Globus pallidus (tissue), 1 donor: Measurements from ENCODE around the gene PCGF6.

Experiments used
- DNase-seq: peaks from one replicate; pipeline ENCODE4 v3.0.0-alpha.2; 2015; ENCODE audit warnings: low spot score

Gene PCGF6

DNA sequence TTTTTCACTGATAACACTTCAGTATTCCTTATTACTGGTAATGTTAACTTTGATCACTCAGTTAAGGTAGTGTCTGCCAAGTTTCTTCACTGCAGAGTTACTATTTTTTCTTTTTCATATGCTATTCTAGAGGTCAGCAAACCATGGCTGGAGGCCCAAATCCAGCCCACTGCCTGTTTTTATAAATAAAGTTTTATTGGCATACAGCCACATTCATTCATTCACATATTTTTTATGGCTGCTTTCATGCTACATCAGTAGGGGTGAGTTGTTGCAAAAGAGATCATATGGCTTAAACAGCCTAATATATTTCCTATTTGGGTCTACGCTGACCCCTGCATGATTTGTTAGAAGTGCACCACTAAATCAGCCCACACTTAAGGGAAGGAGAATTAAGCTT, 94.3 kb downstream of the PCGF6 start:
- no peak for DNase-seq

DNA sequence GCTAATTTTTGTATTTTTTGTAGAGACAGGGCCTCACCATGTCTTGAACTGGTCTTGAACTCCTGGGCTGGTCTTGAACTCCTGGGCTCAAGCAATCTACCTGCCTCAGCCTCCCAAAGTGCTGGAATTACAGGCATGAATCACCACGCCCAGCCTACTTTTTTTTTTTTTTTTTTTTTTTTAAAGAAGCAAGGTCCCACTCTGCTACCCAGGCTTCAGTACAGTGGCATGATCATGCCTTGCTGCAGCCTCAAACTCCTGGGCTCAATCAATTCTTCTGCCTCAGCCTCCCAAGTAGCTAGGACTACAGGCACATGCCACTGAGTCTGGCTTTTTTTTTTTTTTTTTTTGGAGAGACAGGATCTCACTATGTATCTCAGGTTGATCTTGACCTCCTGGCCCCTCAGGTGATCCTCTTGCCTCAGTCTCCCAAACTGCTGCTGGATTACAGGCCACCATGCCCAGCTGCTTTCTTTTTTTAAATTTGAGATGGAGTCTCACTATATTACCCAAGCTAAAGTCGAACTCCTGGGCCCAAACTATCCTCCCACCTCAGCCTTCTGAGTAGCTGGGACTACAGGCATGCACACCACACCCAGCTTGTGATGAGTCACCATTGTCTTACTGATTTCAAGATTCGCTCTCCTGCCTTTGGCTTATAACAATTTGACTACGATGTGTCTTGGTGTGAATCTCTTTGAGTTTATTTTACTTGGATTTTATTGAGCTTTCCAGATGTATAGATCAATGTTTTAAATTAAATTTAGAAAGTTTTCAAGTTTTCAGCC, 96.2 kb downstream of the PCGF6 start:
- no peak for DNase-seq

DNA sequence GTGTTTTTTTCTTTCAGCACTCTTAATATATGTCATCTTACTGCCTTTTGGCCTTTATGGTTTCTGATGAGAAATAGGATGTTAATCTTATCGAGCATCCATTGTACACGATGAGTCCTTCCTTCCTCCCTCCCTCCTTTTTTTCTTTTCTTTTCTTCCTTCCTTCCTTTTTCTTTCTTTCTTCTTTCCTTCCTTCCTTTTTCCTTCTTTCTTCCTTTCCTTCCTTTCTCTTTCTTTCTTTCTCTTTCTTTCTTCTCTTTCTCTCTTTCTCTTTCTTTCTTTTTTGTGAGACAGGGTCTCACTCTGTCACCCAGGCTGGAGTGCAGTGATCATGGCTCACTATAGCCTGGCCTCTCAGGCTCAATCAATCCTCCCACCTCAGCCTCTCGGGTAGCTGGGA, 96.8 kb downstream of the PCGF6 start:
- DNase-seq = no peak
